Epithelial cell of proximal tubule (primary cell): Measurements from ENCODE around the gene NAA11. TPM values are rescaled to one million over a fixed set of nuclear protein-coding genes. Genes with fewer than 3 reads are reported as not detected.

Source experiments
- DNase-seq: peaks from one replicate; pipeline ENCODE4 v3.0.0-alpha.2; 2011; ENCODE audit warnings: low read depth
- H3K4me3 ChIP-seq: 2 replicates; pipeline ENCODE4 v1.5.1; 2011; ENCODE audit warnings: low read depth, mild to moderate bottlenecking, low read length
- CTCF ChIP-seq: conservative IDR thresholded peaks from 2 replicates; pipeline ENCODE4 v1.5.1; 2012; ENCODE audit warnings: low read depth, mild to moderate bottlenecking, low read length
- total RNA-seq: library from RNA; depleted of rRNA; stranded (reverse); fragments of >200 nt; gene quantifications from 2 replicates; pipeline ENCODE4 v1.2.3, GENCODE V29; 2015

NAA11 gene
- total RNA-seq, 1 donor from 2014 or later, result not detected

GRCh38 chr4:79272126-79272525 lies 53.7 kb downstream of the NAA11 start:
- no peak for DNase-seq
- no peak overlapping the region for H3K4me3 ChIP-seq
- no peak for TF ChIP-seq CTCF

GRCh38 chr4:79267671-79268070 lies 58.2 kb downstream of the NAA11 start:
- no peak for TF ChIP-seq CTCF
- DNase-seq, result no peak
- no peak overlapping the region for H3K4me3 ChIP-seq

Other genes with a start within 250 kb of the NAA11 start
- gene GK2, start 82.2 kb upstream of the NAA11 start, total RNA-seq, result not detected in 2 replicates